Activated CD4-positive, alpha-beta T cell treated with anti-CD3 and anti-CD28 coated beads for 24 hours (primary cell): ENCODE data around the gene POC1A.

Experiments used
- DNase-seq, 2 donors: peaks; one replicate each; pipeline ENCODE4 v3.0.0-alpha.2; 2020; ENCODE audit warnings: low read depth in 2 of 2

The POC1A gene

GRCh38 chr3:52104684-52105640 is 49.3 kb downstream of the POC1A start:
- DNase-seq: no peak

GRCh38 chr3:52102934-52103333 is 51.3 kb downstream of the POC1A start:
- no peak for DNase-seq

- DNase-seq: no peak
Observed at GRCh38 chr3:52099001-52099401, 55.2 kb downstream of the POC1A start.

- DNase-seq: no peak
Observed at GRCh38 chr3:52097851-52098507, 56.2 kb downstream of the POC1A start.

- DNase-seq: no peak
Observed at GRCh38 chr3:52095990-52096775, 58.0 kb downstream of the POC1A start.

GRCh38 chr3:52094571-52095485 is 59.4 kb downstream of the POC1A start:
- DNase-seq: no peak

- no peak for DNase-seq
Observed at GRCh38 chr3:52093756-52094545, 60.3 kb downstream of the POC1A start.

- no peak for DNase-seq
Observed at GRCh38 chr3:52092891-52093290, 61.3 kb downstream of the POC1A start.

GRCh38 chr3:52092271-52092660 is 62.0 kb downstream of the POC1A start:
- no peak for DNase-seq

- DNase-seq: no peak
Observed at GRCh38 chr3:52091586-52092270, 62.5 kb downstream of the POC1A start.

GRCh38 chr3:52090933-52091468 is 63.2 kb downstream of the POC1A start:
- DNase-seq: no peak

GRCh38 chr3:52090131-52090932 is 63.9 kb downstream of the POC1A start:
- no peak for DNase-seq

- DNase-seq: no peak
Observed at GRCh38 chr3:52089691-52090090, 64.5 kb downstream of the POC1A start.

- no peak for DNase-seq
Observed at GRCh38 chr3:52088445-52089367, 65.5 kb downstream of the POC1A start.

GRCh38 chr3:52087731-52088130 is 66.5 kb downstream of the POC1A start:
- DNase-seq: no peak

GRCh38 chr3:52086976-52087663 is 67.1 kb downstream of the POC1A start:
- no peak for DNase-seq

GRCh38 chr3:52086461-52086860 is 67.8 kb downstream of the POC1A start:
- DNase-seq: no peak
